ENCODE measurements around the gene ZNF480. TPM values are rescaled to one million over a fixed set of nuclear protein-coding genes. Genes with fewer than 3 reads are reported as not detected.
A peak's percentile ranks its signal among the peaks of the same experiment; 100 is the strongest.

Gene ZNF480
- total and polyA plus RNA-seq, 2 of the 13 experiments (the other 11 are each of a cell fraction or from before 2014, with no cell fraction given) = 2.1 to 9.6 TPM

GRCh38 chr19:52269338-52270261, 27.4 kb upstream of the ZNF480 start, which contains the start of gene ZNF766 (continued):
- peak; percentile 90 for TF ChIP-seq TFDP2 (CRISPR knock-in tag; IDR thresholded peaks at IDR 0.05)
- no peak for TF ChIP-seq ONECUT2 (CRISPR knock-in tag; IDR thresholded peaks at IDR 0.05)
- TF ChIP-seq ZNF646 (CRISPR knock-in tag; IDR thresholded peaks at IDR 0.05) = no peak
- peak; percentile 34; the same call in 1 of the 2 replicates for TF ChIP-seq ZNF609 (CRISPR knock-in tag; IDR thresholded peaks at IDR 0.05; ENCODE audit: borderline replicate concordance)
- peak; percentile 54; the same call in 1 of the 2 replicates for TF ChIP-seq ZNF670 (CRISPR knock-in tag; IDR thresholded peaks at IDR 0.05; ENCODE audit: borderline replicate concordance)
- peak; percentile 26; the same call in 1 of the 2 replicates for TF ChIP-seq JUN (CRISPR knock-in tag; IDR thresholded peaks at IDR 0.05)
- no peak for TF ChIP-seq ARNT2 (CRISPR knock-in tag; IDR thresholded peaks at IDR 0.05; ENCODE audit: low read depth)
- TF ChIP-seq ZNF33B (CRISPR knock-in tag; IDR thresholded peaks at IDR 0.05) = no peak
- no peak for TF ChIP-seq THAP7 (CRISPR knock-in tag; IDR thresholded peaks at IDR 0.05)
- no peak for TF ChIP-seq ZNF790 (CRISPR knock-in tag; IDR thresholded peaks at IDR 0.05; ENCODE audit: borderline replicate concordance)
- TF ChIP-seq BCL6 (CRISPR knock-in tag; IDR thresholded peaks at IDR 0.05) = 0 out of 2 replicates have a peak, but pooled peaks have one; percentile 20
- TF ChIP-seq IRX3 (CRISPR knock-in tag; IDR thresholded peaks at IDR 0.05; ENCODE audit: borderline replicate concordance, low read depth) = peak; percentile 88; the same call in 1 of the 2 replicates

Measured in HepG2 (cell line).